Neural cell (in vitro differentiated cells): ENCODE results near the gene LGR5.

Experiments
- EP300 ChIP-seq: fragments of 450-650 bp; conservative IDR thresholded peaks from 2 replicates; pipeline ENCODE4 v1.6.1; 2014; ENCODE audit warnings: antibody characterized with exemption, mild to moderate bottlenecking, moderate library complexity; ENCODE audit not compliant: poor library complexity, severe bottlenecking
- EZH2 ChIP-seq: fragments of 200-600, 300-800 bp; shearing (Covaris generic), sonication (generic); IDR thresholded peaks from 2 replicates; pipeline ENCODE4 v1.6.1; 2014; ENCODE audit warnings: antibody characterized with exemption, low read length, borderline replicate concordance, mild to moderate bottlenecking; ENCODE audit not compliant: insufficient read depth, poor library complexity, severe bottlenecking
- MXI1 ChIP-seq: fragments of 450-650 bp; conservative IDR thresholded peaks from 2 replicates; pipeline ENCODE4 v1.6.1; 2014; ENCODE audit warnings: antibody characterized with exemption, mild to moderate bottlenecking; ENCODE audit not compliant: poor library complexity, severe bottlenecking
- POLR2AphosphoS5 ChIP-seq: IDR thresholded peaks from 2 replicates; pipeline ENCODE4 v1.6.1; 2012
- RAD21 ChIP-seq: fragments of 450-650 bp; conservative IDR thresholded peaks from 2 replicates; pipeline ENCODE4 v1.6.1; 2014; ENCODE audit warnings: antibody characterized with exemption, mild to moderate bottlenecking, moderate library complexity
- SMC3 ChIP-seq: fragments of 450-650 bp; conservative IDR thresholded peaks from 2 replicates; pipeline ENCODE4 v1.6.1; 2014; ENCODE audit warnings: antibody characterized with exemption, mild to moderate bottlenecking, moderate library complexity; ENCODE audit not compliant: poor library complexity
- TAF1 ChIP-seq: IDR thresholded peaks from 2 replicates; pipeline ENCODE4 v1.6.1; 2012; ENCODE audit warnings: low read depth
- TF ChIP-seq, protein P1 (sequence below): fragments of 450-650 bp; IDR thresholded peaks from 2 replicates; pipeline ENCODE4 v1.5.1; 2014; ENCODE audit warnings: antibody characterized with exemption, mild to moderate bottlenecking, moderate library complexity; ENCODE audit not compliant: poor library complexity, severe bottlenecking
- TF ChIP-seq, protein P2 (sequence below): IDR thresholded peaks from 2 replicates; pipeline ENCODE4 v1.6.1; 2012; ENCODE audit warnings: borderline replicate concordance

DNA sequence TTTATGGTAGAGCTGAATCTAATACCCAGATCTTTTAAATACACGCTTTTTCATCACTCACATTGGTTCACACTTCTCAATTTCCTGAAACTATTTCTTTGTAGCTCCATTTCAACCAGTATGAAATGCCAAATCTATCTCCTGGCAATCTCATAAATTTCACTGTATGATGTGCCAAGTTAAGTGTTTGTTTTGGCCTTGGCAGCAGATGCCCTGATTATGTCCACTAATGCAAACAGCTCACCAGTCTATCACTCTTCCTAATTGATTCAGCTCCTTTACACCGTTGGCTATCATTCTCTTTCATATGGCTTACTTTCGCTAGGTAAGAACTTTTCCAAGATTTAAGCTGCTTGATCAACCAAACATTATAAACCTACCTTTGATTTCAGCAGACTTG is 165.4 kb downstream of the LGR5 start:
- TF ChIP-seq, protein P1, sequence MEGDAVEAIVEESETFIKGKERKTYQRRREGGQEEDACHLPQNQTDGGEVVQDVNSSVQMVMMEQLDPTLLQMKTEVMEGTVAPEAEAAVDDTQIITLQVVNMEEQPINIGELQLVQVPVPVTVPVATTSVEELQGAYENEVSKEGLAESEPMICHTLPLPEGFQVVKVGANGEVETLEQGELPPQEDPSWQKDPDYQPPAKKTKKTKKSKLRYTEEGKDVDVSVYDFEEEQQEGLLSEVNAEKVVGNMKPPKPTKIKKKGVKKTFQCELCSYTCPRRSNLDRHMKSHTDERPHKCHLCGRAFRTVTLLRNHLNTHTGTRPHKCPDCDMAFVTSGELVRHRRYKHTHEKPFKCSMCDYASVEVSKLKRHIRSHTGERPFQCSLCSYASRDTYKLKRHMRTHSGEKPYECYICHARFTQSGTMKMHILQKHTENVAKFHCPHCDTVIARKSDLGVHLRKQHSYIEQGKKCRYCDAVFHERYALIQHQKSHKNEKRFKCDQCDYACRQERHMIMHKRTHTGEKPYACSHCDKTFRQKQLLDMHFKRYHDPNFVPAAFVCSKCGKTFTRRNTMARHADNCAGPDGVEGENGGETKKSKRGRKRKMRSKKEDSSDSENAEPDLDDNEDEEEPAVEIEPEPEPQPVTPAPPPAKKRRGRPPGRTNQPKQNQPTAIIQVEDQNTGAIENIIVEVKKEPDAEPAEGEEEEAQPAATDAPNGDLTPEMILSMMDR: no peak
- no peak for TF ChIP-seq POLR2AphosphoS5
- TF ChIP-seq EP300: no peak
- TF ChIP-seq, protein P2, sequence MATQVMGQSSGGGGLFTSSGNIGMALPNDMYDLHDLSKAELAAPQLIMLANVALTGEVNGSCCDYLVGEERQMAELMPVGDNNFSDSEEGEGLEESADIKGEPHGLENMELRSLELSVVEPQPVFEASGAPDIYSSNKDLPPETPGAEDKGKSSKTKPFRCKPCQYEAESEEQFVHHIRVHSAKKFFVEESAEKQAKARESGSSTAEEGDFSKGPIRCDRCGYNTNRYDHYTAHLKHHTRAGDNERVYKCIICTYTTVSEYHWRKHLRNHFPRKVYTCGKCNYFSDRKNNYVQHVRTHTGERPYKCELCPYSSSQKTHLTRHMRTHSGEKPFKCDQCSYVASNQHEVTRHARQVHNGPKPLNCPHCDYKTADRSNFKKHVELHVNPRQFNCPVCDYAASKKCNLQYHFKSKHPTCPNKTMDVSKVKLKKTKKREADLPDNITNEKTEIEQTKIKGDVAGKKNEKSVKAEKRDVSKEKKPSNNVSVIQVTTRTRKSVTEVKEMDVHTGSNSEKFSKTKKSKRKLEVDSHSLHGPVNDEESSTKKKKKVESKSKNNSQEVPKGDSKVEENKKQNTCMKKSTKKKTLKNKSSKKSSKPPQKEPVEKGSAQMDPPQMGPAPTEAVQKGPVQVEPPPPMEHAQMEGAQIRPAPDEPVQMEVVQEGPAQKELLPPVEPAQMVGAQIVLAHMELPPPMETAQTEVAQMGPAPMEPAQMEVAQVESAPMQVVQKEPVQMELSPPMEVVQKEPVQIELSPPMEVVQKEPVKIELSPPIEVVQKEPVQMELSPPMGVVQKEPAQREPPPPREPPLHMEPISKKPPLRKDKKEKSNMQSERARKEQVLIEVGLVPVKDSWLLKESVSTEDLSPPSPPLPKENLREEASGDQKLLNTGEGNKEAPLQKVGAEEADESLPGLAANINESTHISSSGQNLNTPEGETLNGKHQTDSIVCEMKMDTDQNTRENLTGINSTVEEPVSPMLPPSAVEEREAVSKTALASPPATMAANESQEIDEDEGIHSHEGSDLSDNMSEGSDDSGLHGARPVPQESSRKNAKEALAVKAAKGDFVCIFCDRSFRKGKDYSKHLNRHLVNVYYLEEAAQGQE: no peak
- no peak for TF ChIP-seq EZH2
- TF ChIP-seq TAF1: no peak
- no peak for TF ChIP-seq RAD21
- TF ChIP-seq SMC3: no peak
- TF ChIP-seq MXI1: no peak
